ENCODE measurements around the gene ADORA2A.

ADORA2A gene

GRCh38 chr22:24419475-24419850 is 7.9 kb upstream of the ADORA2A start:
- DNase-seq, result no peak

DNA sequence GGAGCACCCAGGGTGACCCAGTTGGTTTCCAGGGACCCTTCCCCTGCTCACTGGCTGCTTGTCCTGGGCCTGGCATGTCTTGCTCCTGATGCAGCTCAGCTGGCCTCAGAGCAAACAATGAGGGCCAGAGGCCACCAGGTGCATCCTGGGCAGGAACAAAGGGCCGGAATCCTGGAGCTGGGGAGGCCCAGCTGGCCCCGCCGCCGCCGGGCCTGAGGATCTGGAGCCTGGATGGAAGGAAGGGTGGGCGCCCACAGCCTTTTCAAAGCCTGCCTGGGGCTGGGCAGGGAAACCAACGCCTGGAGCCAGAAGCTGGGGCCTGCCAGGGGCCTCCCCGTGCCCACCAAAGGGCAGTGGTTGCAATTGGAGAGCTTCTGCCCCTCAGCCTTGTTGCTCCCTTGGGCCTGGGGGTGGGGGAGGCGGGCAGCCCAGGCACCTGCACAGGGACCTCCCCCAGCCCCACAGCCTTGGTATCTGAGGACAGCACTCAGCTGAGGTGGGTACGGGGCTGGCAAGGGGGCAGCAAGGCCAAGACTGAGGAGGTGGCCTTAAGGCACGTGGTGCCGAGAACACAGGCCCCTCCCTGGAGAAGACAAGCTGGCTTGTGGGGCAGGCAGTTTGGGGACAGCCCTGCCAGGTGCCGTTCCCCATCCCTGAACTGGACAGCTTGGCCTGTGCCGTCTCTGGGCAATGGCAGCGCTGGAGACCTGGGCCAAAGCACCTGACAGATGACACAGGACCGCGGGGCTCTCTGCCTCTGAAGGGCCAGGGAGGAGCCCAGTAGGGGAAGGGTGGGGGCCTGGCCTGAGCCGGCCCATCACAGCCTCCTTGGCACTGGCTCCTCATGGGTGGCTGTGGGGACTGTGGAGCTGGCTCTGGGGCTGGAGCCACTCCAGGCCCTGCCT is 7.1 kb upstream of the ADORA2A start:
- DNase-seq, result no peak

DNA sequence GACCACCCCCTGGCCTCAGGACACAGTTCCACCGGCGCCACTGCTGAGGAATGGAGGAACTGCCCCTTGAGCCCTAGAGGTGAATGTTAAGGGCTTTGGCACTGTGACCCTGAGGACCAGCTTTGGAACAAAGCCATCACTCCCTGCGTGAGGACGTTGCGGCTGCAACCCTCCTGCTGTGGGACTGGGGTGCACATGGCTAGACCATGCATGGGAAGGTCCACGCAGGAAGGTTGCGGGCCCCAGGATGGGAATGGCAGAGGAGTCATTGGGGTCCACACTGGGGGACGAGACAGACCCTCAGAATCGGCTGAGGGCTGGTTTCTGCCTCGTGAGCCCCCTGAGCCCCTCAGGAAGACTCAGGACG is 6.4 kb upstream of the ADORA2A start:
- no peak for DNase-seq

- peak; percentile 46 for DNase-seq
Observed at GRCh38 chr22:24421428-24421931, 5.9 kb upstream of the ADORA2A start.

DNA sequence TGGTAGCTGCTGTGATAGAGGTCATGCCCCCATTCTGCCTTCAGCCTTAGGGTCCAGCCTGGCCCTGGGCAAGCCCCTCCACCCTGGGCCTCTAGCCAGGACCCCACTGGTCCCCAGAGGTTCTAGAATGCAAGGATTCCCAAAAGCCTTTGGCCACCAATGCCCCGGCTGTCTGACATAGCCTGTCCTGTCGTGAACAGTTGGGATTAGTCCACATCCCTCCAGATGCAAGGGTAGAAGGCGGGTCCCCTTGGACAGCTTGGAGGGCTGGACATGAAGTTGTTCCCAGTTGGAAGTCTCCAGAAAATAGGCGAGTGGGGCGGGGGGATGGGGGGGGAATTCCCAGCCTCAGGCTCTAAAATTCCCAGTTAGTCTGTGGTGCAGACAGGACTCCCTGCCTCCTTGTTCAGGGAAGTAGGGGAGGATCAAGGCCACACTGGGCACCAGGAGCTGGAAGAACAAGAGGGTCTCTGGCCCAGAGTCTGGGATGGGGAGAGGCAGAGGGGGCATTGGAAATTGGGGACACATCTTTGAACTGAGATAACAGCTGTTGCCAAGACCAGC is 5.2 kb upstream of the ADORA2A start:
- DNase-seq, result no peak

DNA sequence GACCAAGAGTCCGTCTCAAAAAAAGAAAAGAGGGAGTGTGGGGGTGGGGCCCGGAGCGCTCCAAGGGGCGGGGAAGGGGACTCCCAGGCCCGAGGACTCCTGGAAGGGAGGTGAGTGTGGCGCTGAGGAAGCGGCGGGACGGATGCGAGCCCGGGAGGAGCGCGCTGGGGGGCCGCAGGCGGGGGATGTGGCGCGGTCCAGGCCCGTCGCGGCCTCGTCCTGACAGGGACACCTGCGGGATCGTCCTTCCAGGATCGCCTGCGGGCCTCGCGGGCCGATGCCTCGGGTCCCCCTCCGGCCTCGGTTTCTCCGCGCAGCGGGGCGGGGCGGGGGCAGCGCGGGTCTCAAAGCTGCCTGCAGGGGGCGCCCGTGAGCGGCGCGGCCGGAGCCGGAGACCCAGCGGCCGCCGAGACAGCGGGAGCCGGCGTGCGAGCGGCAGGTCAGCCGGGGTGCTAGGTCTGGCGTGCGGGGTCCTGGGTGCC is 3.8 kb upstream of the ADORA2A start:
- peak; percentile 73 for DNase-seq

GRCh38 chr22:24424001-24424900 is 3.1 kb upstream of the ADORA2A start:
- peak; percentile 50 for DNase-seq

DNA sequence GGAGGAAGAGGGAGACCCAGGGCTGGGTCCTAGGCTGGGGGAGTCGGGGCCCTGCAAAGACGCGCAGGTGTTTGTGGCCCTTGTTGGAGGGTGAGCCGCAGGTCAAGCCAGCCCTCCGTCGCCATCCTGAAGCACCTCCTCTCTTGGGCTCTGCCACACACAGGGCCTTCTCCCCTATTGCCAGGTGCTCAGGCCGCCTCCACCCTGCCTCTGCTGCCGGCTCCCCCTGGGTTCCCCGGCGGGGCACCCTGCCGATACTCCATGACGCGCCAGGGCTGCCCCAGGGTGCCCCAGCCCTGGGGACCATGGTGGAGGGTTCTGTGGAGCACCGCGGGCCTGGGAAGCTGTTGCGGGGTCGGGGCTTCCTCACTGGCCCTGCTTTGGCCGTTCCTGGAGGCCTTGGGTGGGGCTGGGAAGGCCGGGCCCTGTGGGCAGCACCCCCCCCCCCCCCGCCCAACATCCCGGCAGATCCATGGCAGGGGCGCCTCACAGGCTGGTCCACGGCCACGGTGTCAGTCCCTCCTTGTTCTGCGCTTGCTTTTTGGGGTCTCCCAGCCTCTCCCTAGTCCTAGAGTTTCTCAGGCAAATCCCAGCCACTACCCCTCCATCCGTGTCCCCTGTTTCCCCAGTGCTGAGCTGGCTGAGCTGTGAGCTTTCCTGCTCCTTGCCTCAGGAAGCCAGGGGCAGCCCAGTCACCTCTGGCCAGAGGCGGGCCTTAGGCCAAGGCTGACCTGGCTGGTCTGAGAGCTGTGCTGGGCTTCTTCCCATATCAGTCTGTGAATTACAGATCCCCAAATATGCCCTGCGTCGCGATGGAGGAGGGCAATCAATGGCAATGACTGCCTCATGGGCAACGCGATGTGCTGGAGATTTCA is 2.3 kb upstream of the ADORA2A start:
- DNase-seq, result no peak

GRCh38 chr22:24426436-24426835 is 963 bp upstream of the ADORA2A start:
- no peak for DNase-seq

DNA sequence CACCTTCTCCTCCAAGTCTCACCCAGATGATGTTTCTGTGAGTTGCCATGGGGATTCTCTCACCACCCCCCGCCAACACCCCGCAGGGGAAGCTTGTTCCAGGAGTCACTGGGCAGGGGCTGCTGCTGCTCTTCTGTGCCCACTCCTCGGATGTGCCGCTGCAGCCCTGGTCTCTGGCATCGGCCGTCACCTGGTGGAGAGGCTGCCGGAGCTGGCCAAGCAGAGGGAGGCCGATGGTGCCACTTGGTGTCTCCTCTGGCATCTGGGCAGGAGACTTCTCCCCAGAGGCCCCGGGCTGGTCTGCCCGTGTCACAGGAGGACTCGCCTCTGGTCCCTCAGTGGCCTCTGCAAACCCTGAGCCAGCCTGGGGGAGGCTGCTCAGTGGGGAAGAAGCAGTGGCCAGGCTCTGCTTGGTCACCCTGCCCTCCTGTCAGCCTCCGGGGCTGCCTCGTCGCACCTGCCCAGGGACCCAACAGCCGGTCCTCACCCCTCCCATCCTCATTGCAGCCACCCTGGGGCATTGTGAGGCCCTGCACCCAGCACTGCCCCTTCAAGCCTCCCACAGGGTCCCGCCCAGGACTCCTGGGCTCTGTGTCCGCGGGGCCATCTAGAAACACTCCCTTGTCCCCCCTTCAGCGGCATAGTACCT is 424 bp upstream of the ADORA2A start:
- DNase-seq, result no peak

- DNase-seq, result no peak
Observed at GRCh38 chr22:24428751-24429410, 1.5 kb downstream of the ADORA2A start.

DNA sequence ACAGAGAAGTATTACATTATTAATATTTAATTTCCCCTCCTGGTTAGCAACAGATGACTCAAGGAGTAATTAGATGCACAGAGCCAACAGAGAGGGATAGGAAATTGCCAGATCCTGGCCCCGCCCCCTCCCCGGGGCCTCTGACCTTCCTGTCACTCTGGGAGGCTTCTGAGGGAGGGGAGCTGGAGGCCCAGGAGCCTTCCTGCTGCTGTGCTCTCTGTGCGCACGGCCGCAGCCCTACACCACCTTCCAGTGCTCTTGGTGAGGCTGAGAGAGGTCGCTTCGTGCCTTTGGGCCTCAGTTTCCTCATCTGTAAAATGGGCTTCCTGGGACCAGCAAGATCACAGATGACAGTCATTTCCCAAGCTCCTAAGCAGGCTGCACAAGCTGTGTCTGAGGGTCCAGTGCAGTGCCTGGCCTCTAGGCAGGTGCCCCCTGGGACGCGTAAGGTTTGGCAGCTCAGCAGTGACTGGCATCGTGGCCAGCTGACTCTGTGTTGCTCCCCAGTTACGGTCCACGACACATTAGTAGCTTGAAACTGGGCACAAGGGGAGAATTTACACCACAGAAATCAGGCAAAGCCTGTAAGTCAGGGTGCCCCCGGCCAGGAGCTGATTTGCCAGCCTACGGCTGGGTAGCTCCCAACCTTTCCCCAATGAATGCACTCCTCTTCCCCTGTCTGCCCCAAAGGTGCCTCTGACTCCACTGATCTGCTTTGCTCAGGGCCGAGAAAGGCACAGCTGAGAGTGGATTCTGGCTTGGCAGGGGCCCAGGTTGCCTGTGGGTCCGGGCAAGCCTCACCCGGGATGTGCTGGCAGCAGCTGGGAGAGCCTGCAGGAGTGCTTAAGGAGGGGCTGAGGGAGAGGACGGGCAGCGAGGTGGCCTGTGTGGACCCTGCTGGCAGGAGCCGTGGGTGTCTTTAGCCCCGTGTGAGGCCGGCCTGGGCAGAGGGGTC is 2.3 kb downstream of the ADORA2A start:
- peak; percentile 89 for DNase-seq

- no peak for DNase-seq
Observed at GRCh38 chr22:24430431-24431308, 3.3 kb downstream of the ADORA2A start.

GRCh38 chr22:24431309-24432034 is 4.1 kb downstream of the ADORA2A start:
- no peak for DNase-seq

DNA sequence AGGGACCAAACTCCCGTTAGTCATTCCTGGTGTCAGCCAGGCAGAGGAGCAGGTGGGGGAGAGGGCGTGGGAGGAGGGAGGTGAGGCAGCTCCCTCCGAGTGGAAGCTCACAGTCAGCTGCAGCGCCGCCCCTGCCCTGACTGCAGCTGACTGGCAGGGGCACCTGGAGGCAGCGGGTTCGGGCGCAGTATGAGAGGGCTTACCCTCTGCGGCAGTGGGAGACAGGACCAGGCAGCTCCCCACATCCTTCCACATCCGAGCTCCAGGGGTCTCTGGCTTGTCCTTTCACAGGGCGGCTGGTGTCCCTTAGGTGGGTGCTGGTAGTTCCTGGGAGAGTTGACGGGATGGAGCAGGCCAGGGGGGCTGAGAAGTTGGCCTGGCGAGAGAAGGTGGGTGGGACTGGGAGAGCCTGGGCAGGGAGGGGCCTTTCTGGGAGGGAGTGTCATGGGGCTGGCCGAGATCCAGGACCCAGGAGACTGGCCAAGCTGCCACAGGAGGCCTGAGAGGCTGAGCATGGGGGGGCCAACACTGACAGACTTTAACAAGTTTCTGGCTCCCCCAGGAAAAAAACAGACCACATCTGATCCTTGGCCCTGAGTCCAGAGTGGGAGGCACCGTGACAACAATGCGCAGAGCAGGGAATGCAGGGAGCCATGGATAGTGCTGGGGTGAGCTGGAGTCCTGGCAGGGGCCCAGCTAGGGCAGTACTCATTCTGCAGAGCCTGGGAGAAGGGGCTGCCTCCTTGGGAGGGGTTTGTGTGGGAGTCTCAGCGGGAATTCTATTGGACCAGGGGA is 4.9 kb downstream of the ADORA2A start:
- DNase-seq, result no peak

- DNase-seq, result no peak
Observed at GRCh38 chr22:24433001-24433827, 5.8 kb downstream of the ADORA2A start.

Measured in activated CD4-positive, alpha-beta T cell treated with anti-CD3 and anti-CD28 coated beads, Interleukin-10, Interleukin-2, amounts not matched to agents 100 ng/mL and 50 ng/mL, durations not matched to agents 16 hours and 8 hours (primary cell).